GM19397 (cell line): ENCODE results near the gene SRD5A2.

Source experiments
- ATAC-seq: cut with Tn5 transposase; IDR thresholded peaks from one replicate; pipeline ENCODE4 v1.9.1; 2021; ENCODE audit warnings: mild to moderate bottlenecking, moderate library complexity; ENCODE audit not compliant: unreplicated experiment

The SRD5A2 gene

GRCh38 chr2:31580321-31581117 is at the start of gene SRD5A2:
Gene SRD5A2, minus strand, starts transcription at chr2:31580938. Its CDS starts 38 bp downstream, at chr2:31580900.
- no peak for ATAC-seq

GRCh38 chr2:31606509-31606908 is 25.8 kb upstream of the SRD5A2 start:
- no peak for ATAC-seq

- ATAC-seq = no peak
These were observed 18.0 kb upstream of the SRD5A2 start for GRCh38 chr2:31598694-31599093.

- ATAC-seq = no peak
These were observed 5.5 kb upstream of the SRD5A2 start for GRCh38 chr2:31586230-31586629.

- ATAC-seq = no peak
These were observed 522 bp upstream of the SRD5A2 start for GRCh38 chr2:31581124-31581795.

GRCh38 chr2:31579996-31580320 is 780 bp downstream of the SRD5A2 start:
- no peak for ATAC-seq

GRCh38 chr2:31578316-31578715 is 2.4 kb downstream of the SRD5A2 start:
- no peak for ATAC-seq

- ATAC-seq = no peak
These were observed 3.6 kb downstream of the SRD5A2 start for GRCh38 chr2:31577143-31577542.

- no peak for ATAC-seq
These were observed 12.0 kb downstream of the SRD5A2 start for GRCh38 chr2:31568585-31569201.

- no peak for ATAC-seq
These were observed 13.1 kb downstream of the SRD5A2 start for GRCh38 chr2:31567679-31568078.

- ATAC-seq = no peak
These were observed 17.4 kb downstream of the SRD5A2 start for GRCh38 chr2:31563273-31563839.

- no peak for ATAC-seq
These were observed 18.9 kb downstream of the SRD5A2 start for GRCh38 chr2:31561823-31562222.

GRCh38 chr2:31558401-31559295 is 22.1 kb downstream of the SRD5A2 start:
- ATAC-seq = no peak

GRCh38 chr2:31556940-31557339 is 23.8 kb downstream of the SRD5A2 start:
- ATAC-seq = no peak

GRCh38 chr2:31555967-31556706 is 24.6 kb downstream of the SRD5A2 start:
- ATAC-seq = no peak

GRCh38 chr2:31553362-31553761 is 27.4 kb downstream of the SRD5A2 start:
- no peak for ATAC-seq

- ATAC-seq = no peak
These were observed 33.3 kb downstream of the SRD5A2 start for GRCh38 chr2:31547485-31547884.

GRCh38 chr2:31541853-31542252 is 38.9 kb downstream of the SRD5A2 start:
- ATAC-seq = no peak

GRCh38 chr2:31539505-31539904 is 41.2 kb downstream of the SRD5A2 start:
- no peak for ATAC-seq

GRCh38 chr2:31535768-31536167 is 45.0 kb downstream of the SRD5A2 start:
- no peak for ATAC-seq
